GM12878 (cell line): ENCODE results near the gene EXD1. TPM values are rescaled to one million over a fixed set of nuclear protein-coding genes. Genes with fewer than 3 reads are reported as not detected.

Experiments
- BCL11A ChIP-seq: IDR thresholded peaks from 2 replicates; pipeline ENCODE4 v1.6.1; 2011; ENCODE audit warnings: low read depth, low read length
- CEBPB ChIP-seq, 2 experiments: fragments of 150-350 bp in 1 of 2; IDR thresholded peaks; 2 replicates each; pipeline ENCODE4 v1.6.1; 2012 to 2014; ENCODE audit warnings: low read depth in 2 of 2, low read length in 2 of 2, borderline replicate concordance in 1 of 2, inconsistent platforms in 1 of 2
- HCFC1 ChIP-seq: fragments of 150-350 bp; IDR thresholded peaks from 2 replicates; pipeline ENCODE4 v1.6.1; 2014; ENCODE audit warnings: low read length
- MEF2A ChIP-seq: IDR thresholded peaks from 2 replicates; pipeline ENCODE4 v1.6.1; 2011; ENCODE audit warnings: low read depth, mild to moderate bottlenecking, low read length, moderate library complexity; ENCODE audit not compliant: insufficient read depth
- NRF1 ChIP-seq: conservative IDR thresholded peaks from 2 replicates; pipeline ENCODE4 v1.6.1; 2011; ENCODE audit warnings: mild to moderate bottlenecking, low read depth, low read length, improper control_type of control experiment
- SP1 ChIP-seq: IDR thresholded peaks from one replicate; pipeline ENCODE4 v1.6.1; 2011; ENCODE audit warnings: low read depth, low read length
- TBL1XR1 ChIP-seq: IDR thresholded peaks from 2 replicates; pipeline ENCODE4 v1.6.1; 2012; ENCODE audit warnings: low read depth, low read length, improper control_type of control experiment
- YBX1 ChIP-seq: fragments of 450-650 bp; IDR thresholded peaks from 2 replicates; pipeline ENCODE4 v1.6.1; 2016; ENCODE audit warnings: antibody characterized with exemption
- YY1 ChIP-seq: IDR thresholded peaks from 2 replicates; pipeline ENCODE4 v1.6.1; 2011; ENCODE audit warnings: low read depth, mild to moderate bottlenecking, low read length
- ZBTB4 ChIP-seq: fragments of 450-650 bp; formaldehyde crosslinking; IDR thresholded peaks from 2 replicates; pipeline ENCODE4 v1.4.0; 2022; ENCODE audit warnings: mild to moderate bottlenecking, moderate library complexity
- ZNF384 ChIP-seq: IDR thresholded peaks from 2 replicates; pipeline ENCODE4 v1.6.1; 2012; ENCODE audit warnings: low read depth, mild to moderate bottlenecking, low read length, improper control_type of control experiment, borderline replicate concordance
- polyA plus RNA-seq, 11 experiments: library from polyadenylated mRNA; depleted of rRNA in 4 of 11; unstranded in 6 of 11; stranded (reverse) in 5 of 11; fragments of >200 nt; fragmentation: Nextera tagmentation in 4 of 11; fragmentation: Illumina TruSeq in 1 of 11; extraction: Ambion mirVana in 4 of 11; extraction: Trizol in 1 of 11; gene quantifications; 1 replicate in 1 of 11; 2 replicates in 10 of 11; pipeline versions ENCODE4 v1.2.1 to v1.2.3, GENCODE V29; 2011 to 2016; ENCODE audit warnings: inconsistent platforms in 2 of 11, missing spikeins in 2 of 11, low read depth in 1 of 11
- total RNA-seq, 4 experiments: library from RNA; depleted of rRNA in 3 of 4; stranded (reverse); fragments of >200 nt in 3 of 4; fragmentation: Illumina TruSeq in 1 of 4; extraction: Trizol in 1 of 4; gene quantifications; 2 replicates each; pipeline versions ENCODE4 v1.2.1 to v1.2.3, GENCODE V29; 2013 to 2021
- TF ChIP-seq, protein P1 (sequence below): fragments of 450-650 bp; formaldehyde crosslinking; IDR thresholded peaks from 2 replicates; pipeline ENCODE4 v1.5.0; 2022; ENCODE audit warnings: mild to moderate bottlenecking, missing genetic modification characterization
- TF ChIP-seq, protein P2 (sequence below): fragments of 150-350 bp; IDR thresholded peaks from 2 replicates; pipeline ENCODE4 v1.6.1; 2016; ENCODE audit warnings: low read depth, low read length
- TF ChIP-seq, protein P3 (sequence below): fragments of 450-650 bp; IDR thresholded peaks from 2 replicates; pipeline ENCODE4 v1.6.1; 2016; ENCODE audit warnings: mild to moderate bottlenecking, moderate library complexity, borderline replicate concordance

EXD1 gene
- total and polyA plus RNA-seq, 10 of the 15 experiments (the other 5 are each of a cell fraction or from before 2014, with no cell fraction given) = 0.19 TPM; not detected in 9

DNA sequence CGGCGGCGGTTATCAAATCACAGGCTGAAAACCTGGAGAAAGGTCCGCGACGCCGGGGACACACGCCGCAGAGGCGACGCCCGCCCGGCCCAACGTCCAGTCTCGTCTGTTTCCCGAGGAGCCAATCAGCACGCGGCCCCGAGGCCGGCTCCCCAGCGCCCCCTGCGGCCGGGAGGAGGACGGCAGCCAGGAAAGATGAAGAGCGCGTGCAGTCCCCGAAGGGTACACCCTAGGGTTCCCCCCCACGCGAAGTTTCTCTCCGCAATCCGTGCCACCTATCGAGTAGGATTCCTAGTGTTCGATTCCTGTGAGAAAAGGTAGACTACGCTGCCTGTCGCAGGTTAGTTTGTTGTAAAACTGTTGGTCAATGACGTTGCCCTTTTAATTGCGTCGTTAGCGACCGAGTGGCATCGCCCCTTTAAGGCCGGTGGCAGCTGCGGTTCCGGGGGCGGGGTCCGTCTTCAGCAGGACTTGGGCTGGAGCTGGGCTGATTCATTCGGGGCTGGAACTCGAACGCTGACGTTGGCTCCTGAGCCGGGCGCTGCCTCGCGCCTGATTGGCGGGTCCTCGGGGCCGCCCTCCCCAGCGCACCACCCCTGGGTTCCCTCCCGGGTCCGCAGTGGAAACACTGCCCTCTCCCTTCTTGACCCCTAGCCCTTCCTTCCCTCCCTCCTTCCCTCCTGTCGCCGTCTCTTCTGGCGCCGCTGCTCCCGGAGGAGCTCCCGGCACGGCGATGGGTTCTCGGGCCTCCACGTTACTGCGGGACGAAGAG, at the start of gene EXD1, which contains the start of gene CHP1 (continued):
- TF ChIP-seq, protein P1, sequence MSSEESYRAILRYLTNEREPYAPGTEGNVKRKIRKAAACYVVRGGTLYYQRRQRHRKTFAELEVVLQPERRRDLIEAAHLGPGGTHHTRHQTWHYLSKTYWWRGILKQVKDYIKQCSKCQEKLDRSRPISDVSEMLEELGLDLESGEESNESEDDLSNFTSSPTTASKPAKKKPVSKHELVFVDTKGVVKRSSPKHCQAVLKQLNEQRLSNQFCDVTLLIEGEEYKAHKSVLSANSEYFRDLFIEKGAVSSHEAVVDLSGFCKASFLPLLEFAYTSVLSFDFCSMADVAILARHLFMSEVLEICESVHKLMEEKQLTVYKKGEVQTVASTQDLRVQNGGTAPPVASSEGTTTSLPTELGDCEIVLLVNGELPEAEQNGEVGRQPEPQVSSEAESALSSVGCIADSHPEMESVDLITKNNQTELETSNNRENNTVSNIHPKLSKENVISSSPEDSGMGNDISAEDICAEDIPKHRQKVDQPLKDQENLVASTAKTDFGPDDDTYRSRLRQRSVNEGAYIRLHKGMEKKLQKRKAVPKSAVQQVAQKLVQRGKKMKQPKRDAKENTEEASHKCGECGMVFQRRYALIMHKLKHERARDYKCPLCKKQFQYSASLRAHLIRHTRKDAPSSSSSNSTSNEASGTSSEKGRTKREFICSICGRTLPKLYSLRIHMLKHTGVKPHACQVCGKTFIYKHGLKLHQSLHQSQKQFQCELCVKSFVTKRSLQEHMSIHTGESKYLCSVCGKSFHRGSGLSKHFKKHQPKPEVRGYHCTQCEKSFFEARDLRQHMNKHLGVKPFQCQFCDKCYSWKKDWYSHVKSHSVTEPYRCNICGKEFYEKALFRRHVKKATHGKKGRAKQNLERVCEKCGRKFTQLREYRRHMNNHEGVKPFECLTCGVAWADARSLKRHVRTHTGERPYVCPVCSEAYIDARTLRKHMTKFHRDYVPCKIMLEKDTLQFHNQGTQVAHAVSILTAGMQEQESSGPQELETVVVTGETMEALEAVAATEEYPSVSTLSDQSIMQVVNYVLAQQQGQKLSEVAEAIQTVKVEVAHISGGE (CRISPR knock-in tag) = peak; percentile 25; the same call in 1 of the 2 replicates
- TF ChIP-seq TBL1XR1 (0 out of 2 replicates have a peak, but pooled peaks have one; percentile 26), ZBTB4 (CRISPR knock-in tag) (no peak), MEF2A (0 out of 2 replicates have a peak, but pooled peaks have one; percentile 23), NRF1 (no peak), YY1 (peak; percentile 52; the same call in 1 of the 2 replicates), SP1 (peak; percentile 84), CEBPB (IDR thresholded peaks at IDR 0.05; ENCODE audit: borderline replicate concordance in 1 of 2, low read depth in 2 of 2, low read length in 2 of 2) (no peak), HCFC1 (peak; percentile 38; the same call in 1 of the 2 replicates), ZNF384 (no peak), BCL11A (no peak), YBX1 (no peak)
- TF ChIP-seq, protein P2, sequence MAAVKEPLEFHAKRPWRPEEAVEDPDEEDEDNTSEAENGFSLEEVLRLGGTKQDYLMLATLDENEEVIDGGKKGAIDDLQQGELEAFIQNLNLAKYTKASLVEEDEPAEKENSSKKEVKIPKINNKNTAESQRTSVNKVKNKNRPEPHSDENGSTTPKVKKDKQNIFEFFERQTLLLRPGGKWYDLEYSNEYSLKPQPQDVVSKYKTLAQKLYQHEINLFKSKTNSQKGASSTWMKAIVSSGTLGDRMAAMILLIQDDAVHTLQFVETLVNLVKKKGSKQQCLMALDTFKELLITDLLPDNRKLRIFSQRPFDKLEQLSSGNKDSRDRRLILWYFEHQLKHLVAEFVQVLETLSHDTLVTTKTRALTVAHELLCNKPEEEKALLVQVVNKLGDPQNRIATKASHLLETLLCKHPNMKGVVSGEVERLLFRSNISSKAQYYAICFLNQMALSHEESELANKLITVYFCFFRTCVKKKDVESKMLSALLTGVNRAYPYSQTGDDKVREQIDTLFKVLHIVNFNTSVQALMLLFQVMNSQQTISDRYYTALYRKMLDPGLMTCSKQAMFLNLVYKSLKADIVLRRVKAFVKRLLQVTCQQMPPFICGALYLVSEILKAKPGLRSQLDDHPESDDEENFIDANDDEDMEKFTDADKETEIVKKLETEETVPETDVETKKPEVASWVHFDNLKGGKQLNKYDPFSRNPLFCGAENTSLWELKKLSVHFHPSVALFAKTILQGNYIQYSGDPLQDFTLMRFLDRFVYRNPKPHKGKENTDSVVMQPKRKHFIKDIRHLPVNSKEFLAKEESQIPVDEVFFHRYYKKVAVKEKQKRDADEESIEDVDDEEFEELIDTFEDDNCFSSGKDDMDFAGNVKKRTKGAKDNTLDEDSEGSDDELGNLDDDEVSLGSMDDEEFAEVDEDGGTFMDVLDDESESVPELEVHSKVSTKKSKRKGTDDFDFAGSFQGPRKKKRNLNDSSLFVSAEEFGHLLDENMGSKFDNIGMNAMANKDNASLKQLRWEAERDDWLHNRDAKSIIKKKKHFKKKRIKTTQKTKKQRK = no peak
- TF ChIP-seq, protein P3, sequence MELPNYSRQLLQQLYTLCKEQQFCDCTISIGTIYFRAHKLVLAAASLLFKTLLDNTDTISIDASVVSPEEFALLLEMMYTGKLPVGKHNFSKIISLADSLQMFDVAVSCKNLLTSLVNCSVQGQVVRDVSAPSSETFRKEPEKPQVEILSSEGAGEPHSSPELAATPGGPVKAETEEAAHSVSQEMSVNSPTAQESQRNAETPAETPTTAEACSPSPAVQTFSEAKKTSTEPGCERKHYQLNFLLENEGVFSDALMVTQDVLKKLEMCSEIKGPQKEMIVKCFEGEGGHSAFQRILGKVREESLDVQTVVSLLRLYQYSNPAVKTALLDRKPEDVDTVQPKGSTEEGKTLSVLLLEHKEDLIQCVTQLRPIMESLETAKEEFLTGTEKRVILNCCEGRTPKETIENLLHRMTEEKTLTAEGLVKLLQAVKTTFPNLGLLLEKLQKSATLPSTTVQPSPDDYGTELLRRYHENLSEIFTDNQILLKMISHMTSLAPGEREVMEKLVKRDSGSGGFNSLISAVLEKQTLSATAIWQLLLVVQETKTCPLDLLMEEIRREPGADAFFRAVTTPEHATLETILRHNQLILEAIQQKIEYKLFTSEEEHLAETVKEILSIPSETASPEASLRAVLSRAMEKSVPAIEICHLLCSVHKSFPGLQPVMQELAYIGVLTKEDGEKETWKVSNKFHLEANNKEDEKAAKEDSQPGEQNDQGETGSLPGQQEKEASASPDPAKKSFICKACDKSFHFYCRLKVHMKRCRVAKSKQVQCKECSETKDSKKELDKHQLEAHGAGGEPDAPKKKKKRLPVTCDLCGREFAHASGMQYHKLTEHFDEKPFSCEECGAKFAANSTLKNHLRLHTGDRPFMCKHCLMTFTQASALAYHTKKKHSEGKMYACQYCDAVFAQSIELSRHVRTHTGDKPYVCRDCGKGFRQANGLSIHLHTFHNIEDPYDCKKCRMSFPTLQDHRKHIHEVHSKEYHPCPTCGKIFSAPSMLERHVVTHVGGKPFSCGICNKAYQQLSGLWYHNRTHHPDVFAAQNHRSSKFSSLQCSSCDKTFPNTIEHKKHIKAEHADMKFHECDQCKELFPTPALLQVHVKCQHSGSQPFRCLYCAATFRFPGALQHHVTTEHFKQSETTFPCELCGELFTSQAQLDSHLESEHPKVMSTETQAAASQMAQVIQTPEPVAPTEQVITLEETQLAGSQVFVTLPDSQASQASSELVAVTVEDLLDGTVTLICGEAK = no peak
